Fibroblast of lung (primary cell): ENCODE measurements around the gene RAP1A. TPM values are rescaled to one million over a fixed set of nuclear protein-coding genes. Genes with fewer than 3 reads are reported as not detected.
"Not testable (repeated sequence)": the region's sequence is repeated elsewhere in the genome, so short reads cannot be mapped to it uniquely, and the experiment has no call there.

Experiments used
- DNase-seq, 2 donors: peaks; one replicate each; pipeline versions ENCODE4 v3.0.0 to v3.0.0-alpha.2; 2010; ENCODE audit warnings: low read depth in 2 of 2
- H2AFZ ChIP-seq: 2 replicates; pipeline ENCODE4 v1.5.1; 2012; ENCODE audit warnings: low read length, control low read depth, inconsistent platforms
- H3K27ac ChIP-seq: 2 replicates; pipeline ENCODE4 v1.5.1; 2011; ENCODE audit warnings: low read length, control low read depth; ENCODE audit not compliant: insufficient read depth
- H3K27me3 ChIP-seq: 2 replicates; pipeline ENCODE4 v1.5.1; 2011; ENCODE audit warnings: mild to moderate bottlenecking, low read length; ENCODE audit not compliant: control insufficient read depth, insufficient read depth
- H3K36me3 ChIP-seq: 2 replicates; pipeline ENCODE4 v1.5.1; 2011; ENCODE audit warnings: low read length; ENCODE audit not compliant: control insufficient read depth, insufficient read depth
- H3K4me1 ChIP-seq: 2 replicates; pipeline ENCODE4 v1.5.1; 2011; ENCODE audit warnings: low read length; ENCODE audit not compliant: control insufficient read depth, insufficient read depth; ENCODE audit errors: extremely low read depth
- H3K4me2 ChIP-seq: 2 replicates; pipeline ENCODE4 v1.5.1; 2011; ENCODE audit warnings: low read length, control low read depth; ENCODE audit not compliant: insufficient read depth; ENCODE audit errors: extremely low read depth
- H3K4me3 ChIP-seq, 4 experiments: fragments of 200-600 bp in 1 of 4; sonication (generic) in 1 of 4; replicated peaks in 1 of 4; 2 replicates each; pipeline ENCODE4 v1.5.1; 2011 to 2016; ENCODE audit warnings: low read length in 4 of 4, low read depth in 3 of 4, mild to moderate bottlenecking in 3 of 4, control low read depth in 2 of 4, inconsistent platforms in 1 of 4, mixed read lengths in 1 of 4; ENCODE audit not compliant: insufficient read depth in 1 of 4; ENCODE audit errors: control extremely low read depth in 1 of 4
- H3K79me2 ChIP-seq: 2 replicates; pipeline ENCODE4 v1.5.1; 2012; ENCODE audit warnings: mild to moderate bottlenecking, low read length, inconsistent platforms; ENCODE audit not compliant: control insufficient read depth, insufficient read depth
- H3K9ac ChIP-seq: 2 replicates; pipeline ENCODE4 v1.5.1; 2011; ENCODE audit warnings: mild to moderate bottlenecking, low read length, control low read depth; ENCODE audit not compliant: insufficient read depth
- H3K9me3 ChIP-seq: 2 replicates; pipeline ENCODE4 v1.5.1; 2012; ENCODE audit warnings: low read depth, low read length; ENCODE audit not compliant: control insufficient read depth, insufficient read depth
- H4K20me1 ChIP-seq: 2 replicates; pipeline ENCODE4 v1.5.1; 2011; ENCODE audit warnings: low read length; ENCODE audit not compliant: control insufficient read depth, insufficient read depth; ENCODE audit errors: extremely low read depth
- EZH2 ChIP-seq: IDR thresholded peaks from 2 replicates; pipeline ENCODE4 v1.5.1; 2012; ENCODE audit warnings: low read length, control low read depth, mild to moderate bottlenecking; ENCODE audit errors: missing control alignments
- polyA plus RNA-seq, 2 donors: library from polyadenylated mRNA; depleted of rRNA in 1 of 2; stranded (reverse) in 1 of 2; unstranded in 1 of 2; fragments of >200 nt; gene quantifications; 2 replicates each; pipeline ENCODE4 v1.2.1, GENCODE V29; 2011 to 2012; ENCODE audit warnings: missing spikeins in 1 of 2
- total RNA-seq: library from RNA; depleted of rRNA; stranded (reverse); fragments of >200 nt; gene quantifications from 2 replicates; pipeline ENCODE4 v1.2.1, GENCODE V29; 2014
- TF ChIP-seq, protein P1 (sequence below), 2 donors: IDR thresholded peaks in 1 of 2; conservative IDR thresholded peaks in 1 of 2; 1 replicate in 1 of 2; 2 replicates in 1 of 2; pipeline ENCODE4 v1.5.1; 2011 to 2012; ENCODE audit warnings: low read length in 2 of 2, control low read depth in 1 of 2, inconsistent platforms in 1 of 2, low read depth in 1 of 2, mild to moderate bottlenecking in 1 of 2

RAP1A gene
- total and polyA plus RNA-seq, 2 donors (not counting 1 experiment from before 2014, with no cell fraction given) = 13.5 to 99.5 TPM

DNA sequence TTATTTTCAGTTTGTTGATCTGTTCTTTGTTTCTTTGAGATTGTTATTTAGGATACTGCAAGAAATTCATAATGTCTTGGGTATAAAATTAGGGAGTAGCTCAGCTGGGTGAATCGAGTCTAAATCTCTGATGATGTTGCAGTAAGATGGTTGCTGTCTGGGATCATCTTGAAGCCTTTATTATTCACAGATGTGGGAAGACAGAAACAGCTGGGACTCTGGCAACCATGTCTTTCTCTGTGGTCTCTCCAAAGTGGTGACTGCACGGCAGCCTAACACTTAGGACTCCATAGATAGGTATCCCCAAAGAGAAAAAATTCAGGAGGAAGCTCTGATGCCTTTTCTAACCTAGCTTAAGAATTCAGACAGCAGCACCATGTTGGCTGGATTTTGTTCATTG is 52.7 kb downstream of the RAP1A start:
- Histone ChIP-seq H3K4me2 (no peak overlapping the region), H3K36me3 (peaks cover 2% of the 10 kb centered on the region), H3K4me3 (no peak overlapping the region), H3K79me2 (peaks cover 28% of the 10 kb centered on the region), H3K9ac (no peak overlapping the region), H3K4me1 (no peaks in the 10 kb centered on the region), H3K27me3 (no peaks in the 10 kb centered on the region), H2AFZ (no peak overlapping the region), H3K9me3 (no peaks in the 10 kb centered on the region), H4K20me1 (no peaks in the 10 kb centered on the region), H3K27ac (no peak overlapping the region)
- TF ChIP-seq, protein P1, sequence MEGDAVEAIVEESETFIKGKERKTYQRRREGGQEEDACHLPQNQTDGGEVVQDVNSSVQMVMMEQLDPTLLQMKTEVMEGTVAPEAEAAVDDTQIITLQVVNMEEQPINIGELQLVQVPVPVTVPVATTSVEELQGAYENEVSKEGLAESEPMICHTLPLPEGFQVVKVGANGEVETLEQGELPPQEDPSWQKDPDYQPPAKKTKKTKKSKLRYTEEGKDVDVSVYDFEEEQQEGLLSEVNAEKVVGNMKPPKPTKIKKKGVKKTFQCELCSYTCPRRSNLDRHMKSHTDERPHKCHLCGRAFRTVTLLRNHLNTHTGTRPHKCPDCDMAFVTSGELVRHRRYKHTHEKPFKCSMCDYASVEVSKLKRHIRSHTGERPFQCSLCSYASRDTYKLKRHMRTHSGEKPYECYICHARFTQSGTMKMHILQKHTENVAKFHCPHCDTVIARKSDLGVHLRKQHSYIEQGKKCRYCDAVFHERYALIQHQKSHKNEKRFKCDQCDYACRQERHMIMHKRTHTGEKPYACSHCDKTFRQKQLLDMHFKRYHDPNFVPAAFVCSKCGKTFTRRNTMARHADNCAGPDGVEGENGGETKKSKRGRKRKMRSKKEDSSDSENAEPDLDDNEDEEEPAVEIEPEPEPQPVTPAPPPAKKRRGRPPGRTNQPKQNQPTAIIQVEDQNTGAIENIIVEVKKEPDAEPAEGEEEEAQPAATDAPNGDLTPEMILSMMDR (conservative IDR thresholded peaks at IDR 0.05 in 1 of 2, IDR thresholded peaks at IDR 0.05 in 1 of 2; ENCODE audit: low read depth in 1 of 2, low read length in 2 of 2) = no peak
- TF ChIP-seq EZH2 = no peak
- DNase-seq = no peak

GRCh38 chr1:111677604-111678003 is 58.0 kb downstream of the RAP1A start:
- no peak for TF ChIP-seq EZH2
- TF ChIP-seq, protein P1 (conservative IDR thresholded peaks at IDR 0.05 in 1 of 2, IDR thresholded peaks at IDR 0.05 in 1 of 2; ENCODE audit: low read depth in 1 of 2, low read length in 2 of 2) = no peak

DNA sequence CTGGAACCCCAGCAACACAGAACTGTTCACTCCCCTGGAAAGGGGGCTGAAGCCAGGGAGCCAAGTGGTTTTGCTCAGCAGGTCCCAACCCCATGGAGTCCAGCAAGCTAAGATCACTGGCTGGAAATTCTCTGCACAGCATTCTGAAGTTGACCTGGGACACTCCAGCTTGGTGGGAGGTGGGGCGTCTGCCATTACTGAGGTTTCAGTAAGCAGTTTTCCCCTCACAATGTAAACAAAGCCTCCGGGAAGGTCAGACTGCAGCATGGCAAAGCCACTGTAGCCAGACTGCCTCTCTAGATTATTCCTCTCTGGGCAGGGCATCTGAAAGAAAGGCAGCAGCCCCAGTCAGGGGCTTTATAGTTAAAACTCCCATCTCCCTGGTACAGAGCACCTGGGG is 60.0 kb downstream of the RAP1A start:
- H3K36me3 ChIP-seq = no peaks in the 10 kb centered on the region
- no peak overlapping the region for H3K4me3 ChIP-seq
- H2AFZ ChIP-seq = no peak overlapping the region
- DNase-seq = no peak
- H3K9ac ChIP-seq = no peak overlapping the region
- no peaks in the 10 kb centered on the region for H3K4me1 ChIP-seq
- no peaks in the 10 kb centered on the region for H4K20me1 ChIP-seq
- no peaks in the 10 kb centered on the region for H3K27me3 ChIP-seq
- no peaks in the 10 kb centered on the region for H3K9me3 ChIP-seq
- H3K4me2 ChIP-seq = no peak overlapping the region
- no peak overlapping the region for H3K27ac ChIP-seq
- TF ChIP-seq, protein P1 (conservative IDR thresholded peaks at IDR 0.05 in 1 of 2, IDR thresholded peaks at IDR 0.05 in 1 of 2; ENCODE audit: low read depth in 1 of 2, low read length in 2 of 2) = no peak
- no peak for TF ChIP-seq EZH2
- H3K79me2 ChIP-seq = peaks cover 10% of the 10 kb centered on the region

More at GRCh38 chr1:111677604-111678003, 58.0 kb downstream of the RAP1A start:
- Histone ChIP-seq H3K4me3 (no peak overlapping the region), H3K36me3 (no peaks in the 10 kb centered on the region), H3K9me3 (no peaks in the 10 kb centered on the region), H3K27ac (no peak overlapping the region), H2AFZ (no peak overlapping the region), H3K4me1 (no peaks in the 10 kb centered on the region), H3K4me2 (no peak overlapping the region), H3K79me2 (peaks cover 22% of the 10 kb centered on the region), H3K9ac (no peak overlapping the region), H3K27me3 (no peaks in the 10 kb centered on the region), H4K20me1 (no peaks in the 10 kb centered on the region)
- no peak for DNase-seq

GRCh38 chr1:111680212-111680800 is 60.7 kb downstream of the RAP1A start:
- H3K27me3 ChIP-seq, H3K9ac ChIP-seq, H3K79me2 ChIP-seq: not testable (repeated sequence)

More at GRCh38 chr1:111680212-111680800, 60.7 kb downstream of the RAP1A start:
- not testable (repeated sequence) for H3K4me1 ChIP-seq, H3K4me3 ChIP-seq, H3K4me2 ChIP-seq, H3K9me3 ChIP-seq, H3K36me3 ChIP-seq, H2AFZ ChIP-seq, DNase-seq, H4K20me1 ChIP-seq, H3K27ac ChIP-seq
